Measurements from ENCODE around the gene NDUFAF8.

The NDUFAF8 gene

DNA sequence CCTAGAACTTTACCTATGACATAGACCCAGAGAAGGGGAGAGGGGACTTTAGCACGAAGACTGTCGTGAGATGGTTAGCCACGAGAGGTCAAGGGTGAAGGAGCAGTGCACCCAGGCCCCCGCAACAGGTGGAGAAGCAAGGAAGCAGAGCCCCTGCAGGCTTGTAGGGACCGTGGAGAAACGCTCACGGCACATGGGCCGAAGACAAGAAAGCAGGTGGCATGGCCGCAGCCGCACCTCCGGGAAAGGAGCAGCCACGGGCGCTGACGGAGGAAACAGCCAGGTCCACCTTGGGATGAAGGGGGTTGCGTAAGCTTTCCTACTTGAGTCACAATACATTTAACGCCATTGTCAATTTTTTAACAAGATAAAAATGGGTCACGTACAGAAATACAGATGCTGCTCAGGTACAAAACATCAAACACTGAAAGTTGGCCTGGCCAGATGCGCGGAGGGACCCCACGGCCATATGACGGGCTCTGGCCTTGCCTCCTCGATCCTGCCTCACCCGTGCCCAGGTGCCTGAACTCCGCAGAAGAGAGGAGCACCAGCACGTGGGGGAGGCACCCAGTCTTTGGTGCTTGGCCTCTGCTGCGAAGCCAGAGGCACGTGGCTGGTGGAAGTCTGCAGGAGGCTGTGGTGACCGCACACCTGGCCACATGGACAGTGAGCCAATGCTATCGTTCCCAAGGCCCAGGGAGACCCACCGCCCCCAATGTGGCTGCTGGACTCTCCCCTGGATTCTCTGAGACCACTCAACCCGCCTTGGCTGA lies 34.8 kb downstream of the NDUFAF8 start:
- no peak for TF ChIP-seq JUND (IDR thresholded peaks at IDR 0.05; ENCODE audit: low read depth)
- DNase-seq (ENCODE audit: low read depth in 1 of 2, low spot score in 1 of 2), result no peak
- in situ Hi-C loops (cut with HindIII; ENCODE audit: low pct_unique_long_range_greater_than_20kb, low sequenced_read_pairs), result no loop called here

- TF ChIP-seq JUND (IDR thresholded peaks at IDR 0.05; ENCODE audit: low read depth), result no peak
These were observed 35.3 kb downstream of the NDUFAF8 start for GRCh38 chr17:81274471-81274855.

DNA sequence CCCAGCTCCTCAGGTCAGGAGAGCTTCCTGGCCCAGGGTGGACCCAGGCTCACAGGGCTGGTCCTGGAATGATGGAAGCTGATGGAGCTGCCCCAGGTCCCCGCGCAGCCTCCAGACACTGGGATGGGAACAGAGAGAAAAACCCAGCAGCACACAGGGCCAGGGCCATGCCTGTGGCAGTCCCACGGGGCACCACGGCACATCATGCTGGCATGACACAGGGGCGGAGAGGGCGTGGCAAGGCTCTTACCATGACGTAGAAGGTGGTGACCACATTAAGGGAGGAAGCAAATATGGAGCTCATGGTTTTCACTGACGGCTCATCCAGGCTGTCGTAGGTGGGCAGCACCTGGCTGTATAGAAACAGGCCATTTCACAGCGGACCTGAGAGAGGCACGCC lies 37.7 kb downstream of the NDUFAF8 start:
- no peak for TF ChIP-seq JUND (IDR thresholded peaks at IDR 0.05; ENCODE audit: low read depth)
- no peak for DNase-seq (ENCODE audit: low read depth in 1 of 2, low spot score in 1 of 2)
- in situ Hi-C loops (cut with HindIII; ENCODE audit: low pct_unique_long_range_greater_than_20kb, low sequenced_read_pairs), result no loop called here

More at GRCh38 chr17:81274471-81274855, 35.3 kb downstream of the NDUFAF8 start:
- DNase-seq (ENCODE audit: low read depth in 1 of 2, low spot score in 1 of 2), result no peak
- in situ Hi-C loops (cut with HindIII; ENCODE audit: low pct_unique_long_range_greater_than_20kb, low sequenced_read_pairs), result no loop called here

GRCh38 chr17:81277421-81277820 lies 38.3 kb downstream of the NDUFAF8 start:
- TF ChIP-seq JUND (IDR thresholded peaks at IDR 0.05; ENCODE audit: low read depth), result no peak
- DNase-seq (ENCODE audit: low read depth in 1 of 2, low spot score in 1 of 2), result no peak
- in situ Hi-C loops (cut with HindIII; ENCODE audit: low pct_unique_long_range_greater_than_20kb, low sequenced_read_pairs), result no loop called here

DNA sequence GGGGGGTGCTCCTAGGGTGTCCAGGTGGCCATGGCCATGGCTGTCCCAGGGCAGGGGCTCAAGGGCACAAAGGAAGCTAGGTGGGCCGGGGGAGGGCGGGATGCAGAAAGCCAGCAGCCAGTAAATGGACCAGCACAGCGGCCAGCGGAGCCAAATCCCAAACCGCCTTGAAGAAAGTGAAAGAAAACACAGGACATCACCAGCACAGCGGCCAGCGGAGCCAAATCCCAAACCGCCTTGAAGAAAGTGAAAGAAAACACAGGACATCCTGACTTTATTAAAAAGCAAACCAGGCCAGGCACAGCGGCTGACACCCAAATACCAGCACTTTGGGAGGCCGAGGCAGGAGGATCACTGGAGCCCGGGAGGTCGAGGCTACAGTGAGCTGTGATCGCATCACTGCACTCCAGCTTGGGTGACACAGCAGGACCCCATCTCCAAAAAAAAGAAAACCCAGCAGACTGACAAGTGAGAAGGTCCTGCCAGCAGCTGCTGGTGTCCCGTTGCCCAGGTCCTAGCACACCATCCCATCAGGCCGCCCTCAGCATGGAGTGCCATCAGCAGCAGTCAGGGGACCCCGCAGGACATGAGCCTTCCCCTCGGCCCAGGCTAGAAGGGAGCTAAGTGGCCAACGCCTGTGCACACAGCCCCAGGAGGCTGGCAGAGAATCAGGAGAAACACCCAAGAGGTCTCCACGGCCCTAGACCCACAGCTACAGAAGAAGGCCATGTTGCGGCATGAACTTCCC lies 39.0 kb downstream of the NDUFAF8 start:
- TF ChIP-seq JUND (IDR thresholded peaks at IDR 0.05; ENCODE audit: low read depth), result no peak
- in situ Hi-C loops (cut with HindIII; ENCODE audit: low pct_unique_long_range_greater_than_20kb, low sequenced_read_pairs), result no loop called here
- DNase-seq (ENCODE audit: low read depth in 1 of 2, low spot score in 1 of 2), result no peak

GRCh38 chr17:81278831-81279230 lies 39.7 kb downstream of the NDUFAF8 start:
- DNase-seq (ENCODE audit: low read depth in 1 of 2, low spot score in 1 of 2), result no peak
- in situ Hi-C loops (cut with HindIII; ENCODE audit: low pct_unique_long_range_greater_than_20kb, low sequenced_read_pairs), result no loop called here
- no peak for TF ChIP-seq JUND (IDR thresholded peaks at IDR 0.05; ENCODE audit: low read depth)

DNA sequence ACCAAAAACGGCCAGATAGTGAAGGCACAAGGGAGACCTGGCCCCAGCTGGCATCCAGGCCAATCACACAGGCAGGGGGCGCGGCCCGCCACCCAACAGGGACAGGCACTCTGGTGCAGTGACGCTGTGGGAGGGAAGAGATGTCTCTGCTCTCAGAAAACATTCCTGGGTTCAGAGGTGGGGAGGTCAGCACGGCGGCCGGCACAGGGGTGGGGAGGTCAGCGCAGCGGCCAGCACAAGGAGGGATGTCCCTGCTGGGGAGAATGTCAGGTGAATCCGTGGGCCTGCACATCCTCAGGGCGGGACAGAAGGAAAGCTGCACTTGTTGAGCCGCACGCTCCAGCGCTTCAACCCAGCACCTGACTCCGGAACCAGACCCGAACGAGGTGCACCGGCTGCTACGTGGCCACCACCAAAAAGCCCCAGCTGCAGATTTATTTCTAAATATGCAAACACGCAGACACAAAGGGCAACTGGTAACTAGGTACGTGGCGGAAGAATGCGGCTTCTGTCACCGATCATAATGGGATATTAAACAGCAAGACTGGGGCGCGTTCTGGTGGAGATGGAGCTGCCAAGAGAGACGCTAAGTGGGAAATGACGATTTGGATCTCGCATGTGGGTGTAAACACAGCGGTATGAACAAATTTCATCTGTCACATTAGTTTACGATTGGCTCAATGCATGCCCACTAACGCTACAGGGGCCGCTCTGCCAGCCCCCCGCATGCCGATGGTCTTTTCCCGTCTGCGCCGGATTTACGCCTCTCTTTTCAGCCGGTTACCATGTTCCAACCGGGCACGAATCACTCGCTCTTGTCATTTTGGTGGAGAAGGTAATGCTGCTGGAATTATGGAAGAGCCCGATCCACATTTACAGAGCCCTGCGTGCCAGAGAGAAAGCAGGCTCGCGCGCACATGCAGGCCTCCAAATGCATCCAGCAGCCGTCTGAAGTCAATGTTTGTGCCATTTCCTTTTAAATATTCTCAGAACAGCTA lies 40.5 kb downstream of the NDUFAF8 start:
- no peak for DNase-seq (ENCODE audit: low read depth in 1 of 2, low spot score in 1 of 2)
- TF ChIP-seq JUND (IDR thresholded peaks at IDR 0.05; ENCODE audit: low read depth), result no peak
- in situ Hi-C loops (cut with HindIII; ENCODE audit: low pct_unique_long_range_greater_than_20kb, low sequenced_read_pairs), result no loop called here

GRCh38 chr17:81280571-81280970 lies 41.5 kb downstream of the NDUFAF8 start:
- in situ Hi-C loops (cut with HindIII; ENCODE audit: low pct_unique_long_range_greater_than_20kb, low sequenced_read_pairs), result no loop called here
- no peak for DNase-seq (ENCODE audit: low read depth in 1 of 2, low spot score in 1 of 2)
- TF ChIP-seq JUND (IDR thresholded peaks at IDR 0.05; ENCODE audit: low read depth), result no peak

GRCh38 chr17:81282141-81282540 lies 43.0 kb downstream of the NDUFAF8 start:
- TF ChIP-seq JUND (IDR thresholded peaks at IDR 0.05; ENCODE audit: low read depth), result no peak
- in situ Hi-C loops (cut with HindIII; ENCODE audit: low pct_unique_long_range_greater_than_20kb, low sequenced_read_pairs), result no loop called here
- no peak for DNase-seq (ENCODE audit: low read depth in 1 of 2, low spot score in 1 of 2)

GRCh38 chr17:81282876-81283275 lies 43.8 kb downstream of the NDUFAF8 start:
- TF ChIP-seq JUND (IDR thresholded peaks at IDR 0.05; ENCODE audit: low read depth), result no peak
- in situ Hi-C loops (cut with HindIII; ENCODE audit: low pct_unique_long_range_greater_than_20kb, low sequenced_read_pairs), result no loop called here
- no peak for DNase-seq (ENCODE audit: low read depth in 1 of 2, low spot score in 1 of 2)

DNA sequence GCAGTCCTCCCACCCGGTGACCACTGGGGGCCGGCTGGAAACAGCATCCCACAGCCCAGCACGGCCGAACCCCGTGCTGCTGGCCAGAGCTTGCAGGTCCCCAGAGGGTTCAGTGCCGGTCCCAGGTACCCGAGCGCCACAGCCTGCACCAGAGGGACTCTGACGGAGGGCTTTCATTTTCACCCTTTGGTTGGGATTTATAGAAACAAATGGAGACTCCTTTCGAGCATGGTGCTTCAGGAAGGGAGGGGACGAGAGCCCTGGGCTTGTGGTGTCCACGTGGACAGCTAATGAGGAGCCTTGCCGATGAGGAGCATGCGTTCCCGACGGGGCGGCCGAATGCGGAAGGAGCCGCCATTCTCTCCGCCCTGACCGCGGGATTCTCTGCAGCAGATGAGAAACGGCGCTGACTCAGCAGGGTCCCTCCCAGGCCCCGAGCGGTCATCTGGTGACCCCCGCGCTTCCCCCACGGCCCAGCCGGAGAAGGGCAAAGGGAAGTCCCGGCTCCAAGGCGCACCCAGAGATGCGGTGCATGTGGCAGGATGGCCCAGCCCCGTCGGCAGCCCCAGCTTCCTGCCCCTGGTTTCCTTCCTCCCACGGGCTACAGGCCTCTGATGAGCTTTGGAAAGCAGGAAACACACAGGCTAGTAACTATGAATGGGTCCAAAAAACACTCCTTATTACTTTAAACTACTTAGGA lies 46.2 kb downstream of the NDUFAF8 start:
- no peak for TF ChIP-seq JUND (IDR thresholded peaks at IDR 0.05; ENCODE audit: low read depth)
- DNase-seq (ENCODE audit: low read depth in 1 of 2, low spot score in 1 of 2), result no peak
- in situ Hi-C loops (cut with HindIII; ENCODE audit: low pct_unique_long_range_greater_than_20kb, low sequenced_read_pairs), result no loop called here

- no peak for DNase-seq (ENCODE audit: low read depth in 1 of 2, low spot score in 1 of 2)
- in situ Hi-C loops (cut with HindIII; ENCODE audit: low pct_unique_long_range_greater_than_20kb, low sequenced_read_pairs), result no loop called here
- TF ChIP-seq JUND (IDR thresholded peaks at IDR 0.05; ENCODE audit: low read depth), result no peak
These were observed 46.8 kb downstream of the NDUFAF8 start for GRCh38 chr17:81285894-81286293.
